ENCODE data around the gene MUC21. TPM values are rescaled to one million over a fixed set of nuclear protein-coding genes. Genes with fewer than 3 reads are reported as not detected.

Gene MUC21
- polyA plus RNA-seq (ENCODE audit: insufficient read length in 12 of 12): not detected
- long read RNA-seq, donor 1: 0 reads
- long read RNA-seq, donor 2: 0 reads
- long read RNA-seq, donor 3: 0 reads
- long read RNA-seq, donor 4: 0 reads
- long read RNA-seq, donor 5: 0 reads
- long read RNA-seq, donor 6: 0 reads
- long read RNA-seq, donor 7: 0 reads
- long read RNA-seq, donor 8: 0 reads
- long read RNA-seq, donor 9: 0 reads
- long read RNA-seq, donor 10: 0 reads
- long read RNA-seq, donor 11: 0 reads

DNA sequence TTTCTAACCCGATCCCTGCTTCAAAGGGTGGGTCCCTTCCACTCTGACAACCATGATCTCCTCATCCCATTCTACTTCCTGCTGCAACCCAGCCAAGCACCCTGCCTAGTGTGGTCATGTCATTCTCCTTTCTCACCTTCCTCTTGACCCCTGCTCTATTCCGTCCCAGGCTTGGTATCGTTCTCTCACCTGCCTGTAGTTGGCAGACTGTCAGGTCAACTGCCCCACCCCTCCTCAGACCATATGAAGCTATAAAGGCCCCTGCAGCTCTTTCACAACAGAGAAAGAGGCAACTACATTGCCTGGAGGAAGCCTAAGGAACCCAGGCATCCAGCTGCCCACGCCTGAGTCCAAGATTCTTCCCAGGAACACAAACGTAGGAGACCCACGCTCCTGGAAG, at the start of gene MUC21:
Gene MUC21, plus strand, starts transcription at position 280 of the 400 bp plus-strand sequence. CDS start 241 bp downstream, outside the sequence.
- DNase-seq: no peak

DNA sequence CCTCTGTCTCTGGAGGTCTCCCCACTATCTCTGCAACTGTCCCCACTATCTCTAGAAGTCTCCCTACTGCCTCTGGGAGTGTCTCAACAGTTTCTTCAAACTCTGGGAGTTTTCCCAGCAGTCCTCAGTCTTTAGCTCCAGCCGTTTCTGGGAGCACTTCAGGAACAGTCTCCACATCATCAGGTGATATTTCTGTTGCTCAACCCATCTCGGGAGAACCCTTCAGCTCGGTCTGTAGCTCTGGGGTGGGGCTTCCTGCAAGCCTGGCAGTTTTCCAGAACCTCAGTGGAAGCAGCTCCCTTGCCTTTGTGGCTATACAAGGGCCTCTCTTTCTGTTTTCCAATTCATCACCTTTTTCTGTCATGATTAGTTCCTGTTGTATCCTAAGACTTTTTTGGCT, 48.5 kb upstream of the MUC21 start:
- DNase-seq: no peak

DNA sequence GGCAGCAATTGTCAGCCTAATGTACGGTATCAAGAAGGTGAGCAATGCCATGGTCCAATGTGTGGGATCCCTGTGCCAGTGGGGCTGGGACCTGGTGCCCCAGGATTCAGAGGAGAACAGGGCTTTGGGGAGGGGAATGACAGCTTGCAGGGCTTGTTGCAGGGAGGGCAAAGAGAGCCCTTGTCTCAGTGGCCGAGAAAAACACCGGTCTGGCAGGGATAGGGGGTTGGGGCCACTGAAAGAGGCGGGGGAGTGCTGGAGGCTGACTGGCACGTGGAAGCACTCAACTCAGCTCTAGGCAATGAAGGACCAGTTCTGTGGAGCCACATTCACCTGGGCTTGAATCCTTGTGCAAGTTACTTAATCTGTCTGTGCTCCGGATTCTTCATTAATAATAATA, 46.3 kb upstream of the MUC21 start:
- no peak for DNase-seq

DNA sequence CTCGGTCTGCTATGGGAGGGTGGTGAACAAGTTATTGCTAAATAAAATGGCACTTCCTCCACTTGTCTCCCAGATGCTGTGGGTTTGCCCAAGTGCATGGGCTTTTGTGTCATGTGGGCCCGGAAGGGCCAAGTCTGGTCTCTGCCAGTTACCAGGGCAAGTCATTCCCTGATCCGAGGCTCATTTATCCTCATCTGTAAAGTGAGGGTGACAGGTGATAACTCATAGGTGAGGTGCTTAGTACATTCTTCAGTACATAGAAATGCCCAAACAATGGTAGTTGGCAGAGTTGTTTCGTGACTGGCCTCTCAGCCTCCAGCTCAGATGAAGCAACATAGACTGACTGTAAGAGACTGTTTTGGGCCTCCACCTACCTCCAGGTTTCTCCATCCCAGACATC, 44.8 kb upstream of the MUC21 start:
- DNase-seq: no peak

DNA sequence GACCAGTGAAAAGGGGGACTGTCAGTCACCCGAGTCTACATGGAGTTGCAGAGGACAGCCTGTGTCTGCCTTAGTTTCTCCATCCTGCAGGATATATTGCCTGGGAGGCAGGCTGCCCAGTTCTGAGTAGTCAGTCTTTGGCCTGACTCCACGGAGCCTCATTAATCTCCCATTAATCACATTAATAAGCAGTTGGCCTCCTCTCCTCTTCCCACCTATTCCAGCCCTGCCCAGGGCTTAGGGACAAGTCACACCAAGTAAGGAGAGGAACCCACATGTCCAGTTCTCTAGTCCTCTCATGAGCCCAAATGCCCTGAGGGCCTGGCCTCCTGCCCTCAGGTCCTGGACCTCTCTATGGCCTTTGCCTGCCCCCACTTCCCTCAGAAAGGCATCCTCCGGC, 44.0 kb upstream of the MUC21 start:
- DNase-seq: no peak

DNA sequence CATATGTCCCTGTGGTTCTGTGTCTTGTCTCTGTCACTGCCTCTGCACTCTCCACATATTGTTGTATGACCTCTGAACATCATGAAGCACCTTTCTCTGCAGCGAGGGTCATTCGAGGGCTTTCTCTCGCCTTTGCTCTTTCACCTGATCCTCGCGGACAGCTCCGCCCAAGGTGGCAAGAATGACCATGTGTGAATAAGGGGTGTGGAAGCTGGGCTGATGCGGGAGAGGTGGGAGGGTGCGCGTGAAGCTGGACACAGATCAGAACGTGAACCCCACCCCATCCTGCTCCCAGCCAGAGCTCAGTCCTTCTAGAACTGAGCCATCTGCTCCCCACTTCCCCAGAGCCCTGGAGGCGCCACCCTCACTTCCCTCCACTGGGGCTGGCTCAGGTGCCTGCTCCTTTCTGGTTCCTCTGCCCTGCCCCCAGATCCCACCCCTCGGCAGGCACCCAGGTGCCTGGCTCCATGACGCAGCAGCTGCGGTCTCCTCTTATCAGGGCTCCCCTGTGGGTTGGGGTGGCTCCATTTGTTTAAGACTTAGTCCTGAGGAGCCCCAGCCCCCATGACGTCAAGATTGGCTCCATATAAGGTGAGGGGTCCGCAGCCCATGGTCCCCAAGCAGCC, 43.0 kb upstream of the MUC21 start, which contains the start of gene MUCL3:
Gene MUCL3, plus strand, starts transcription at position 613 of the 626 bp plus-strand sequence. CDS start 27 bp downstream, outside the sequence.
- no peak for DNase-seq

DNA sequence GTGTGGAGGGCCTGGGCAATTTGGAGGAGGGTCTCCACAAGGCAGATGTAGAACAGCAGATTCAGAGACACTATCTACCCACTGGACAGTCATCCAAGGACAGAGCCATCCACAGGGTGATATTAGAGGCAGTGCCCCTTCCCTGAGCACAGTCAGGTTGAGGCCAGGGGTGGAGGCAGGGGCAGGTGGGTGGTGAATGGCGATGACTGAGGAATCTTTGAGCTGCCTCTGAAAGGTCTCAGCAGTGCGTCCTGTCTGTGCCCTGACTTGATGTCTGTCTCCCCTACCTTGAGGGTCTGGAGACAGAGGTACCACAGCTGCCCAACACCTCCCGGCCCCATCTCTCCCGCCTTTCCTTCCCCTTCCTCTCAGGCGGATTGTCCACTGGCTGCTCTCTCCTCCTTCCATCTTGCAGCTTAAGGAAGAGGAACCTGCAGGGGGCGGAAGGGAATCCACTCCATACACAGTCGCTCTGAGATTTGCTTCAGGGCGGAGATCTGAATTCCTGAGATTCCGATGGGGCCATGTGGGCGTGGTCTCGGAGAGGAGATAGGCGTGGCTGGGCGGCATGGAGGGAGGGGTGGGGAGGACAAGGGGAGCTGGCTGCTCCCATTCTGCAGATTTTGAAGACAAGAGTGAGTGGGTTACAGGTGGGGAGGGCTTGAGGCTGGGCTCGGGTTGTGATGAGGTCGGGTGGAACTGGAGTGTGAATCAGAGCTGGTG, 41.0 kb upstream of the MUC21 start:
- DNase-seq: peak; percentile 10

DNA sequence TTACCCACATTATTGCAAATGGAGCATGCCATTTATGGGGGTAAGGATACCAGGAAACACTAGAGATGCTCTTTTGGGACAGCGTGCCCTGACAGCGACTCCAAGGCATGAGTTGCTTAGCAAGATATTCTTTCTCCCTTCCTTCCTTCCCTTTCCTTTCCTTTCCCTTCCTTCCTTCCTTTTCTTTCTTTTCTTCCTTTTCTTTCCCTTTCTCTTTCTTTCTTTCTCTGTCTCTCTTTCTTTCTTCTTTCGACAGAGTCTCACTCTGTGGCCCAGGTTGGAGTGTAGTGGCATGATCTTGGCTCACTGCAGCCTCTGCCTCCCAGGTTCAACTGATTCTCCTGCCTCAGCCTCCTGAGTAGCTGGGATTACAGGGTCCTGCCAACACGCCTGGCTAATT, 39.5 kb upstream of the MUC21 start:
- DNase-seq: no peak

DNA sequence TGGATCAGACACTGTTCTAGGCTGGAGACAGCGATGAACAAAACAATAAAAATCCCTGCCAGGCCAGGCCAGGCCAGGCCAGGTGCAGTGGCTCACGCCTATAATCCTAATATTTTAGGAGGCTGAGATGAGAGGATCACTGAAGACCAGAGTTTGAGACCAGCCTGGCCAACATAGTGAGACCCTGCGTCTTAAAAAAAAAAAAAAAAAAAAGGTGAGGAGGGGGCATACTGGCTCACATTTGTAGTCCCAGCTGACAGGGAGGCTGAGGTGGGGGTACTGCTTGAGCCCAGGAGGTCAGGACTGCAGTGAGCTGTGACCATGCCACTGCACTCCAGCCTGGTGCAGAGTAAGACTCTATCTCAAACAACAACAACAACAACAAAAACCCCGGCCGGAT, 38.2 kb upstream of the MUC21 start:
- DNase-seq: no peak

DNA sequence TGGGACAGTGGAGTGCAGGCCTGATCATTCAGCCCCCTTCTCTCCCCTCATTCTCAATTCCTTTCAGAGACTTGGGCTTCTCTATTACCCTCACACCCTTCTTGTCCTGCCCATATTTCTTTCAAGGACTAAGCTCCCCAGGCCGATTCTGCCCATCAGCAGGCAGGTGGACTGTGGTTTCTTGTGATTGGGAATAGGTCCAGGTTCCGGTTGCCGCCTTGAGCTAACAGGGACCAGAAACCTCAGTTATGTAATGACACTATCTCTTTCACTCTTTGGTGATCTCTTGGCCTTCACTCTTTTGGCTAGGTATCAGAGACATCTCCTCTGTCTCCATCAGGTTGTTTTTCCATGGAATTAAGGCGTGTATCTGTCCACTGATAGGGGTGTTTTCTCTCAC, 36.3 kb upstream of the MUC21 start:
- no peak for DNase-seq

DNA sequence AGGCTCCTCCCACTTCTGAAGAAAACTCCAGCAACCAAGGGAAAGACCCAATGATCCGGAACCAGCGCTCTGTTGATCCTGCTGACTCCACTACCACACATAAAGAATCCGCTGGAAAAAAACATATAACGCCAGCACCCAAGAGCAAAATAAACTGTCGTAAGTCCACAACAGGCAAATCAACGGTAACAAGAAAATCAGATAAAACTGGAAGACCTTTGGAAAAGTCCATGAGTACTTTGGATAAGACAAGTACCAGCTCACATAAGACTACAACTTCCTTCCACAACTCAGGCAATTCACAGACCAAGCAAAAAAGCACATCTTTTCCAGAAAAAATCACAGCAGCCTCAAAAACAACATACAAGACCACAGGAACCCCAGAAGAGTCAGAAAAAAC, 34.7 kb upstream of the MUC21 start:
- DNase-seq: no peak

DNA sequence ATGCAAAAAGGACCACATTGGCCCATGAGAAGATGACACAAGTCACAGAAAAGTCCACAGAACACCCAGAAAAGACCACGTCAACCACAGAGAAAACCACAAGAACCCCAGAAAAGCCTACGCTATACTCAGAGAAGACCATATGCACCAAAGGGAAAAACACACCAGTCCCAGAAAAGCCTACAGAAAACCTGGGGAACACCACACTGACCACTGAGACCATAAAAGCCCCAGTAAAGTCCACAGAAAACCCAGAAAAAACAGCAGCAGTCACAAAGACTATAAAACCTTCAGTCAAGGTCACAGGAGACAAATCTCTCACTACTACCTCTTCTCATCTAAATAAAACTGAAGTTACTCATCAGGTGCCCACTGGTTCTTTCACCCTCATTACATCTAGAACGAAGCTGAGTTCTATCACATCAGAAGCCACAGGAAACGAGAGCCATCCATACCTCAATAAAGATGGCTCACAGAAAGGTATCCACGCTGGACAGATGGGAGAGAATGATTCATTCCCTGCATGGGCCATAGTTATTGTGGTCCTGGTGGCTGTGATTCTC, 31.5 kb upstream of the MUC21 start:
- DNase-seq: no peak

DNA sequence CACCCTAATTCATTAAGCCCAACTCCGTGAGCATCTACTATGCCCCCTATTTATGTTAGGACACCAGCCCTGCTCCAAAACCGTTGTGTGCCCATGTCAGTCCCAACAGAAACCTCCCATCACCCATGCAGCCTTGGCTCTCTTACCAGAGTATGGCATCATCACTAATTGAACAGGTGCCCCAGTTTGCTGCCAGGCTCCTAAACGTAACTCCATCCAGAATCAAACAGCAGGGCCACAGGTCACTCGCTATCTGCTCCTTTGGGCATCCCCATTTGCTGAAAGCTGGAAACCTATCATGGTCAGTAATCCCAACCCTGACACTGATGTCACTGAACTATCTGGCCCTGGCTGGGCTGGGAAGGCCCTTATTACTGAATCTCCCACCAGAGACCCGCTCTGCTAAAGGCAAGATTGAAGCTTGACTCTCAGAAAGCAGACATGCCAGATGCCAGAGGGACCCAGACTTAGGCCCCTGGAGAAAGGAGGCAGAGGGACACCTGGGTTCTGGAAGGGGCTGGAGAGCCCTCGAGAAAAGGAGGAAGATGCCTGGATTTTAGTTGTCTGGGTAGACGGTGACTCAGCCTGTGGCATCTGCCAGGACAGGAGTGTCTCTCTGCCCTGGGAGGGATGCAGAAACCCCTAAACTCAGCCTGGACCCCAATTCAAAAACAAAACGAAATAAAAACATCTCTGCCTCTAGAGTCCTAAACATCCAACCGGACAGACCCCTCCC, 28.7 kb upstream of the MUC21 start:
- no peak for DNase-seq

DNA sequence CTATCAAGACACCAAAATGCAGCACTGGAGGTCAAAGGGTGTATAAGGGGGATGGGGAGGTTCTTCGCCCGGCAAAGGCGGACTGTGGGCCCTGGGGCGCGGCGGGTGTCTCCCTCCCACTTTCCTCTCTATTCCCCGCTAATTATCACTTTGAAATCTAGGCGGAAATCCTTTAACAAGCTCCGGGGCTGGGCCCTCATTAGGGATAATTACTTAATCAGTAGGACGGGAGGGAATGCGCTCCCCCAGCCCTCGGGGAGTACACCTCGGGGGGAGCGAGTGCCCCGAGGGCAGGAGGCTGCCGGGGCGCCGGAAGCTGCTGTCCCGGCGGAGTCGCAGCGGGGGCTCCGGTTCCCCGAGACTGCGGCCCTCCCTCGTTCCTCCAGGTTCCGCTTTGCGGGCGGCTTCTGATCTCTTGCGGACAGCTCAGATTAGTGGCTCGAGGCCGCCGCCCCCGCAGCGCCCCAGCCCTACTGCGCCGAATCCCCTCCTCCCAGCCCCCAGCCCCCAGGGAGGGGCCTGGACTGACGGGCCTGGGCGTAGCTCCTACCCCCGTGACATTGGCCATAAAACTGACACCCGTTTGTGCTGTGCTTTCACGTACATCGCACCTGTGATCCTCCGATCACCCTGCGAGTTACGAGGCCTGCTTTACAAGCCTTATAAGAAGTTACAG, 28.0 kb upstream of the MUC21 start:
- peak; percentile 25 for DNase-seq

DNA sequence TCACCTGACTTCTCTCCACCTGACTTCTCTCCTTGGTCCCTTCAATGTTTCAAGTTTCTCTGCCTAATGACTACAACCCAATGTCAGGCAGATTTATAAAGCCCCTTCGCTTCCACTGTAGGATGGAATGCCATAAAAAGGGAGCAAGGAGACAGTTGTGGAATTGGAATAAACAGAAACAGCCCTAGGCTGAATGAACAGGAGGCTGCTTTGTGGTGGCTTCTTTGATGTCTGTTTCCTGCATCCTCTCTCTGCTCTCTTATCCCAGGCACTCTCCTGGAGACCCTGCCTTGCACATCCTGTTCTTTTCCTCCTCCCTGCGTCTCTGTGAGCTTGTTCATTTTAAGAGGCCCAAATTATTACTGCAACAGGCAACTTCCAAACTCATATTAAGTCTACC, 25.8 kb upstream of the MUC21 start:
- DNase-seq: no peak

DNA sequence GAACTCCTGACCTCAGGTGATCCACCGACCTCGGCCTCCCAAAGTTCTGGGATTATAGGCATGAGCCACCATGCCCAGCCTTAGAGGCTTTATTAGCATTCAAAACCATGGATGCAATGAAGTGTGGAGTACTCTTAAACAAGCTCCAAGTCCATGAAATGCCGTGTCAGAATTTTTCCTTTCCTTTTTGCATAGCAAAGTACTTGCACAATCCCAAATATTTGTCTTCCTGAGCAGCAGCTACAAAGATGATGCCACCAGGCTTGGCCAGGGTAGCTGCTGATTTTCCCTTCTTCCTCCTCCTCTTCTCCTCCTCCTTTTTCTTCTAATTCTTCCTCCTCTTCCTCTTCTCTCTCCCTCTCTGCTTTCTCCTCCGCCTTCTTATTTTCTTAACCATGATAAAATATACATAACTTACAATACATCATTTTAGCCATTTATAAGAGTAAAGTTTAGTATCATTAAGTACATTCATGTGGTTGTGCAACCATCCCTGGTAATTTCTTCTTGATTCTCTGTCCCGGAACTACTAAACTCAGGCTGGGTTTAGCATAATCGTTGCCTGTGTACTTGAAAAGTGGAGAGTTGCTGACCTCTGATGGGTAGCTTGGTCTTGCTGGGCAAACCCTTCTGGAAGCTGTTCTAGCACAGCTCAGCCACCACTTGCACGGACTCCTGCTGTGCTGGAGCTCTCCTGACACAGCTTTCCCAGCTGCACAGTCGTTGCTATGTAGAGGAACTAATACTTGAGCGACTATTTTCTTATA, 22.4 kb upstream of the MUC21 start:
- no peak for DNase-seq

DNA sequence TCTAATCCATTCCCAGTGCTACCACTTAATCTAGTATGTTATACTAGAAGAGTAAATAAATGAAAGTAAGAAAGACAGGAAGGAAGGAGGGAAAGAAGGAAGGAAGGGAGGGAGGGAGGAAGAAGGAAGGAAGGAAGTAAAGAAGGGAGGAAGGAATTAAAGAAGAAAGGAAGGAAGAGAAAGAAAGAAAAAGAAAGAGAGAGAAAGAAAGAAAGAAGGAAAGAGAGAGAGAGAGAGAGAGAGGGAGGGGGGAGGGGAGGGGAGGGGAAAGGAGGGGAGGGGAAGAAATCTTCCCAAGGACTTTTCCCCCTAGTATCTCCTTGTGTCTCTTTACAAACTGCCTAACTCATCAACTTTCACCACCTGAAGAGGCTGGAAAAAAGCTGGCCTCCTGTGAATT, 20.8 kb upstream of the MUC21 start:
- no peak for DNase-seq

DNA sequence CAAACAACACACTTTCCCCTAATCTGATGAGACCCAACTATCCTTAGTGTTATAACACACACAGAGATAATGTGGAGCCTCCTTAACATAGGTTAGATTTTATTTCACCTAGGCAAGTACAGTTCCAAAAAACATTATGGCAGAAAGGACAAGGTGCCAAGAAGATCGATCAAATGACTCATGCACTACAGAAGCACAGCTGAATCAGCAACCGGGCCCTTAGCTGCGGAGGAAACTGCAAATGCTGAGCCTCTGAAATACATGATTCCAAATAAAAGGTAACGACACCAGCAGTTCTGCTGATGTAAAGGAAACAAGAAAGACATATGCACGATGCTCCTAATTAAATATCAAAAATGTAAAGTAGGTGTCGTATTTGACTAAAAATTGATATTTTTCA, 19.9 kb upstream of the MUC21 start:
- DNase-seq: no peak

DNA sequence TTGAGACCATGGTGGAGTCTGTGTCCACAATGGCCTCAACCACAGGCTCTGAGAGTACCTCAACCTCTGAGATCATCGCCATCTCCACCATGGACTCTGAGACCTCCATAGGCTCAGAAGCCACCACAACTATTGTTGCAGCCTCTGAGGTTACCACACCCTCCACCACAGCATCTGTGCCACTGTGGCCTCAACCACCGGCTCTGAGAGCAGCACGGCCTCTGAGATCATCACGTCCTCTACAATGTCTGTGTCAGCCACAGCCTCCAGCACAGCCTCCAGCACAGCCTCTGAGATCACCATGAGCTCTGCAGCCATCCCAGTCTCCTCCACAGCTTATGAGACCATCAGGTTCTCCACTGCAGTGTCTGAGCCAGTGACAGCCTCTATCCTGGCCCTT, 19.4 kb upstream of the MUC21 start:
- no peak for DNase-seq

DNA sequence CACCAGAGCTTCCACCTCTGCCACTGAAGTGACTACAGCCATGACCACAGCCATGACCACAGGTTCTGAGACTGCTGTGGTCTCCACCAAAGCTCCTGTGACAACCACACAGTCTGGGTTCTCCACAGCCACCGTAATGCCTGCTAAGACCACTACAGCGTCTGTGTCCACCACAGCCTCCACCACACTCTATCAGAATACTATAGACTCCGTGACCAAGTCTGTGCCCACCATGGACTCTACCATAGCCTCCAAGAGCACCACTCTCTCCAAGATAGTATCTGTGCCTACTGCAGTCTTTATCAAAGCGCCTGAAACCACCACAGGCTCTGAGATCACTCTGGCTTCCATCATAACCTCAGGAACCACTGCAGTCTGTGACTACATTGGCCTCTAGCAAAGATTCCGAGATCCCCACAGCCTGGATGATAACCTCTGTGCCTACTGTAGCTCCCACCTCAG, 18.3 kb upstream of the MUC21 start:
- DNase-seq: no peak

DNA sequence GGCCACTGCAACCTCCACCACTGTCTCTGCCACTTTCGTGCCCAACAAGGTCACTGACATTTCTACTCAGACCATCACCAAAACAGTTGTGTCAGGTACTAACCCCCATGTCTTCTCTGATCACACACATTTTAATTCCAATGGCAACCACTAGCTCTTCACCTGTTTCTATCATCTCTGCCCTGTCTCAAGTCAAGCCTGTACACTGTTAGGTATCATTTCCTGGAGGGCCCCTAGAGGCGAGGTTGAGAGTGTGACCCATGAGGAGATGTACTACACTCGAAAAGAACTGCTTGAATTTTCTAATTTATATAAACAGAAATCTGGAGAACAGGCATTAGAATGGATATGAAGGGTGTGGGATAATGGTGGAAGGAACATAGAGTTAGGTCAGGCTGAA, 17.4 kb upstream of the MUC21 start:
- no peak for DNase-seq
